A549 (cell line): Measurements from ENCODE around the gene TMSB4X.

Experiments
- CHD2 ChIP-seq: fragments of 150-350 bp; IDR thresholded peaks from 2 replicates; pipeline ENCODE4 v1.6.1; 2014; ENCODE audit warnings: low read length; ENCODE audit not compliant: partially characterized antibody
- CTCF ChIP-seq: fragments of >200 bp; sonication (Bioruptor Twin); formaldehyde crosslinking; IDR thresholded peaks from 3 replicates; pipeline ENCODE4 v1.5.1; 2016
- KDM1A ChIP-seq: fragments of 200-600 bp; sonication (generic); IDR thresholded peaks from 2 replicates; pipeline ENCODE4 v1.6.1; 2016; ENCODE audit warnings: low read depth, mild to moderate bottlenecking
- MAZ ChIP-seq: fragments of 150-350 bp; IDR thresholded peaks from 2 replicates; pipeline ENCODE4 v1.6.1; 2014; ENCODE audit warnings: antibody characterized with exemption, low read depth, low read length, borderline replicate concordance
- MYC ChIP-seq: IDR thresholded peaks from 2 replicates; pipeline ENCODE4 v1.6.1; 2012; ENCODE audit warnings: mild to moderate bottlenecking, inconsistent platforms, low read length, improper control_type of control experiment, borderline replicate concordance
- NR3C1 ChIP-seq: fragments of >200 bp; sonication (Bioruptor Twin); formaldehyde crosslinking; IDR thresholded peaks from 3 replicates; pipeline ENCODE4 v1.6.1; 2017
- POLR2A ChIP-seq: IDR thresholded peaks from 2 replicates; pipeline ENCODE4 v1.6.1; 2012; ENCODE audit warnings: mild to moderate bottlenecking, low read length
- ZFP36 ChIP-seq: fragments of 450-650 bp; IDR thresholded peaks from 2 replicates; pipeline ENCODE4 v1.6.1; 2014; ENCODE audit warnings: borderline replicate concordance; ENCODE audit not compliant: partially characterized antibody
- TF ChIP-seq, protein P1 (sequence below): fragments of 450-650 bp; IDR thresholded peaks from 2 replicates; pipeline ENCODE4 v1.6.1; 2014; ENCODE audit warnings: antibody characterized with exemption
- TF ChIP-seq, protein P2 (sequence below): fragments of 200-600 bp; sonication (generic); IDR thresholded peaks from 2 replicates; pipeline ENCODE4 v1.6.1; 2016; ENCODE audit warnings: antibody characterized with exemption, mild to moderate bottlenecking, moderate library complexity
- TF ChIP-seq, protein P3 (sequence below): IDR thresholded peaks from 2 replicates; pipeline ENCODE4 v1.6.1; 2012

DNA sequence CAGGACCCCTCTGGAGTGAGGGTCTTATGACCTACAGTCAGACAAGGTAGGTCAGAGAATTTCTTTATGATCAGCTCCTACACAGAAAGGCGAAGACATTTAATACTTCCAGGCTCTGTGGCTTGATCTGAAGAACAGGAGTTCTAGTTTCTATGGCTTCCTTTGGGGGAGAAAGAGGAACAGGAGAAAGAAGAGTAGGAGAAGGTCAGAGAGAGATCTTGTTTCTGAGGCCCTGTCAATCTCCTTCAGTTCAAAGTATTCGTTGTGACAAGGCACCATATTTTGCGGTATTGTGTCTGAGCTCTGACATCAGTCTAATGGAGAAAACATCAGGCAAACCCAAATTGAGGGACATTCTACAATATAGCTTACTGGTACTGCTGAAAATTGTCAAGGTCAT is 16.7 kb downstream of the TMSB4X start:
- TF ChIP-seq, protein P1, sequence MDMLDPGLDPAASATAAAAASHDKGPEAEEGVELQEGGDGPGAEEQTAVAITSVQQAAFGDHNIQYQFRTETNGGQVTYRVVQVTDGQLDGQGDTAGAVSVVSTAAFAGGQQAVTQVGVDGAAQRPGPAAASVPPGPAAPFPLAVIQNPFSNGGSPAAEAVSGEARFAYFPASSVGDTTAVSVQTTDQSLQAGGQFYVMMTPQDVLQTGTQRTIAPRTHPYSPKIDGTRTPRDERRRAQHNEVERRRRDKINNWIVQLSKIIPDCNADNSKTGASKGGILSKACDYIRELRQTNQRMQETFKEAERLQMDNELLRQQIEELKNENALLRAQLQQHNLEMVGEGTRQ = no peak
- no peak for TF ChIP-seq MAZ
- TF ChIP-seq, protein P2, sequence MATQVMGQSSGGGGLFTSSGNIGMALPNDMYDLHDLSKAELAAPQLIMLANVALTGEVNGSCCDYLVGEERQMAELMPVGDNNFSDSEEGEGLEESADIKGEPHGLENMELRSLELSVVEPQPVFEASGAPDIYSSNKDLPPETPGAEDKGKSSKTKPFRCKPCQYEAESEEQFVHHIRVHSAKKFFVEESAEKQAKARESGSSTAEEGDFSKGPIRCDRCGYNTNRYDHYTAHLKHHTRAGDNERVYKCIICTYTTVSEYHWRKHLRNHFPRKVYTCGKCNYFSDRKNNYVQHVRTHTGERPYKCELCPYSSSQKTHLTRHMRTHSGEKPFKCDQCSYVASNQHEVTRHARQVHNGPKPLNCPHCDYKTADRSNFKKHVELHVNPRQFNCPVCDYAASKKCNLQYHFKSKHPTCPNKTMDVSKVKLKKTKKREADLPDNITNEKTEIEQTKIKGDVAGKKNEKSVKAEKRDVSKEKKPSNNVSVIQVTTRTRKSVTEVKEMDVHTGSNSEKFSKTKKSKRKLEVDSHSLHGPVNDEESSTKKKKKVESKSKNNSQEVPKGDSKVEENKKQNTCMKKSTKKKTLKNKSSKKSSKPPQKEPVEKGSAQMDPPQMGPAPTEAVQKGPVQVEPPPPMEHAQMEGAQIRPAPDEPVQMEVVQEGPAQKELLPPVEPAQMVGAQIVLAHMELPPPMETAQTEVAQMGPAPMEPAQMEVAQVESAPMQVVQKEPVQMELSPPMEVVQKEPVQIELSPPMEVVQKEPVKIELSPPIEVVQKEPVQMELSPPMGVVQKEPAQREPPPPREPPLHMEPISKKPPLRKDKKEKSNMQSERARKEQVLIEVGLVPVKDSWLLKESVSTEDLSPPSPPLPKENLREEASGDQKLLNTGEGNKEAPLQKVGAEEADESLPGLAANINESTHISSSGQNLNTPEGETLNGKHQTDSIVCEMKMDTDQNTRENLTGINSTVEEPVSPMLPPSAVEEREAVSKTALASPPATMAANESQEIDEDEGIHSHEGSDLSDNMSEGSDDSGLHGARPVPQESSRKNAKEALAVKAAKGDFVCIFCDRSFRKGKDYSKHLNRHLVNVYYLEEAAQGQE = no peak
- no peak for TF ChIP-seq ZFP36
- no peak for TF ChIP-seq CTCF
- TF ChIP-seq CHD2 = no peak
- no peak for TF ChIP-seq POLR2A
- TF ChIP-seq NR3C1 = no peak
- TF ChIP-seq MYC = no peak
- TF ChIP-seq, protein P3, sequence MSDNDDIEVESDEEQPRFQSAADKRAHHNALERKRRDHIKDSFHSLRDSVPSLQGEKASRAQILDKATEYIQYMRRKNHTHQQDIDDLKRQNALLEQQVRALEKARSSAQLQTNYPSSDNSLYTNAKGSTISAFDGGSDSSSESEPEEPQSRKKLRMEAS = no peak
- no peak for TF ChIP-seq KDM1A
